Vagina (tissue), 2 donors: Measurements from ENCODE around the gene SNIP1.
"Not testable (repeated sequence)": the region's sequence is repeated elsewhere in the genome, so short reads cannot be mapped to it uniquely, and the experiment has no call there.

ENCODE experiments used
- CTCF ChIP-seq, 3 experiments: fragments of 450-650 bp in 2 of 3; fragments of 200-600 bp in 1 of 3; sonication (generic) in 1 of 3; IDR thresholded peaks; one replicate each; pipeline ENCODE4 v1.5.1; 2017 to 2019; ENCODE audit warnings: antibody characterized with exemption in 3 of 3, mild to moderate bottlenecking in 2 of 3, moderate library complexity in 2 of 3
- POLR2A ChIP-seq, 2 donors: fragments of 450-650 bp; IDR thresholded peaks; one replicate each; pipeline ENCODE4 v1.6.1; 2017; ENCODE audit warnings: antibody characterized with exemption in 2 of 2, mild to moderate bottlenecking in 2 of 2, moderate library complexity in 2 of 2
- POLR2AphosphoS5 ChIP-seq, 2 donors: sonication (generic); formaldehyde crosslinking; IDR thresholded peaks; one replicate each; pipeline ENCODE4 v1.9.0; 2017; ENCODE audit warnings: antibody characterized with exemption in 2 of 2, mild to moderate bottlenecking in 2 of 2, low read depth in 1 of 2; ENCODE audit not compliant: insufficient read depth in 1 of 2

DNA sequence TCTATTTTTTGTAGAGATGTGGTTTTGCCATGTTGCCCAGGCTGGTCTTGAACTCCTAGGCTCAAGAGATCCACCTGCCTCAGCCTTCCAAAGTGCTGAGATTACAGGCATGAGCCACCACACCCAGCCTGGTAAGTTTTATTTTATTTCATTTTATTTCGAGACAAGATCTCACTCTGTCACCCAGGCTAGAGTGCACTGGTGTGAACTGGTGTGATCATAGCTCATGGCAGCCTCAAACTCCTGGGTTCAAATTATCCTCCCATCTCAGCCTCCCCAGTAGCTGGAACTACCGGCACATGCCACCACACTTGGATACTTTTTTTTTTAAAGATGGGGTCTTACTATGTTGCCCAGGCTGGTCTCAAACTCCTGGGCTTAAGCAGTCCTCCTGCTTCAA lies 51.3 kb downstream of the SNIP1 start:
- not testable (repeated sequence) for TF ChIP-seq CTCF (IDR thresholded peaks at IDR 0.05); POLR2AphosphoS5 (IDR thresholded peaks at IDR 0.05; ENCODE audit: insufficient read depth in 1 of 2, low read depth in 1 of 2); POLR2A (IDR thresholded peaks at IDR 0.05)
